ENCODE data around the gene CTIF. TPM values are rescaled to one million over a fixed set of nuclear protein-coding genes. Genes with fewer than 3 reads are reported as not detected.

CTIF gene
- total RNA-seq, 1 donor from 2014 or later = 51.5 TPM

DNA sequence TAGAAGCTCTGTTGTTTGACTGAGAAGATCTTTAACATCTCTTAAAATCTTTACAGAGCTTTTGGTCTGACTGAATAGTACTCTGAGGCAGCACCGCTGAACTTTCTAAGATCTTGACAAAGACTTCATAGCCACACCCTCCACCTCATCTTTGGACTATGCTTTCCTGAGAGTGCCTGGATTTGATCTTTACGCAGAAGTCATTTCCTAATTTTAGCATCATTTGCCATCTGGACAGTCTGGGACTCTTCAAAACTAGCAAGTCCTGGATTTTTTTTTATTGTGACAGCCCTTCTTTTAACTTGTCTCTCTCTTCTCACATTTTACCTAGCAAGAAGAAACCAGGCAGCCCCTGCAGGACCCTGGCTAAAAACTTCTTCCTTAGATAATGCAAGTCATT lies 188.8 kb downstream of the CTIF start:
- TF ChIP-seq, protein P1, sequence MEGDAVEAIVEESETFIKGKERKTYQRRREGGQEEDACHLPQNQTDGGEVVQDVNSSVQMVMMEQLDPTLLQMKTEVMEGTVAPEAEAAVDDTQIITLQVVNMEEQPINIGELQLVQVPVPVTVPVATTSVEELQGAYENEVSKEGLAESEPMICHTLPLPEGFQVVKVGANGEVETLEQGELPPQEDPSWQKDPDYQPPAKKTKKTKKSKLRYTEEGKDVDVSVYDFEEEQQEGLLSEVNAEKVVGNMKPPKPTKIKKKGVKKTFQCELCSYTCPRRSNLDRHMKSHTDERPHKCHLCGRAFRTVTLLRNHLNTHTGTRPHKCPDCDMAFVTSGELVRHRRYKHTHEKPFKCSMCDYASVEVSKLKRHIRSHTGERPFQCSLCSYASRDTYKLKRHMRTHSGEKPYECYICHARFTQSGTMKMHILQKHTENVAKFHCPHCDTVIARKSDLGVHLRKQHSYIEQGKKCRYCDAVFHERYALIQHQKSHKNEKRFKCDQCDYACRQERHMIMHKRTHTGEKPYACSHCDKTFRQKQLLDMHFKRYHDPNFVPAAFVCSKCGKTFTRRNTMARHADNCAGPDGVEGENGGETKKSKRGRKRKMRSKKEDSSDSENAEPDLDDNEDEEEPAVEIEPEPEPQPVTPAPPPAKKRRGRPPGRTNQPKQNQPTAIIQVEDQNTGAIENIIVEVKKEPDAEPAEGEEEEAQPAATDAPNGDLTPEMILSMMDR (IDR thresholded peaks at IDR 0.05; ENCODE audit: unreplicated experiment) = no peak
- H3K4me1 Mint-ChIP-seq (ENCODE audit: unreplicated experiment) = peaks cover 2% of the 10 kb centered on the region
- H3K27ac Mint-ChIP-seq (ENCODE audit: unreplicated experiment) = no peak overlapping the region
- peaks cover 8% of the 10 kb centered on the region for H3K27me3 Mint-ChIP-seq (ENCODE audit: unreplicated experiment)
- H3K36me3 Mint-ChIP-seq (ENCODE audit: low read depth, unreplicated experiment) = peaks cover 19% of the 10 kb centered on the region
- DNase-seq (ENCODE audit: low spot score) = no peak
- no peak overlapping the region for H3K4me3 Mint-ChIP-seq (ENCODE audit: unreplicated experiment)
- H3K9me3 Mint-ChIP-seq (ENCODE audit: unreplicated experiment) = no peaks in the 10 kb centered on the region

DNA sequence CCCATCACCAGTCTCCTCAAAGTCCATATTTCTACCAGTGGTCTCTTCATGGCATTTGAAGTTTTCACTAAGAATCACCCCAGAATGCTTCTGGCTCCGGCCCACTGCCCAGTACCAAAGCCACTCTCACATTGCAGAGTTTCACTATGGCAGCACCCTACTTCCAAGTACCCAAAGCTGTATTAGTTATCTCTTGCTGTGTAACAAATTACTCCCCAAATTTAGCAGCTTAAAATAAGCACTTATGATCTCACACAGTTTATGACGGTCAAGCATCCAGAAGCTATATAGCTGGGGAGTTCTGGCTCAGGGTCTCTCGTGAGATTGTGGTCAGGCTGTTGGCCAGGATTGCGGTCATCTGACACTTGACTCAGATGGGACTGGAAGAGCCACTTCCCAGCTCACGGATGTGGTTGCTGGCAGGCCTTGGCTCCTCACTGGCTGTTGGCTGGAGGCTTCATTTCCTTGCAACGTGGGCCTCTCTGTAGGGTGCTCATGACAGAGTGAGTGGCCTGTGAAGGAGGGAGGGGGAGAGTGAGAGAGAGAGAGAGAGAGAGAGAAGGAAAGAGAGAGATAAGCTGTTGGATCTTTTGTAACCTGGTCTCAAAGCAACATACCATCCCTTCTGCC lies 189.5 kb downstream of the CTIF start:
- no peak for DNase-seq (ENCODE audit: low spot score)
- peaks cover 19% of the 10 kb centered on the region for H3K36me3 Mint-ChIP-seq (ENCODE audit: low read depth, unreplicated experiment)
- H3K4me3 Mint-ChIP-seq (ENCODE audit: unreplicated experiment) = no peak overlapping the region
- H3K9me3 Mint-ChIP-seq (ENCODE audit: unreplicated experiment) = no peaks in the 10 kb centered on the region
- H3K4me1 Mint-ChIP-seq (ENCODE audit: unreplicated experiment) = peaks cover 8% of the 10 kb centered on the region
- H3K27ac Mint-ChIP-seq (ENCODE audit: unreplicated experiment) = no peak overlapping the region
- peaks cover 9% of the 10 kb centered on the region for H3K27me3 Mint-ChIP-seq (ENCODE audit: unreplicated experiment)
- TF ChIP-seq, protein P1 (IDR thresholded peaks at IDR 0.05; ENCODE audit: unreplicated experiment) = no peak

DNA sequence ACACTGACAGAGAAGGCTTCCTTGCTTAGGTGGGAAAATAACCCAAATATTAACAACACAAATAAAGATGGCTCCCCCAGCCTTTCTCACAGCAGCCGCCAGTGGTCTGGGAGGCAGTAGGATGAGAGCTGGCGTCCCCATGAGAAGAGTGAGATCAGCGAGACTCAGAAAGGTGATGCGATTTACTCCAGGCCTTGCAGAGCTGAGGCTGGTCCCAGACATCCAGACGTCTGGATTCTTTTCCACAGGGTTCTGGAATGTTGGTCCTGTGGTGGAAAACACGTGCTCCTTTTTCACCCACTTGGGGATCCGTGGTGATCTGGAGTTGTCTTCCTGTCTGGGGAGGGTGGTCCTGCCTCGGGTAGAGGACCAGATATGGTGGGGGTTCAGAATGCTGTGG lies 190.6 kb downstream of the CTIF start:
- H3K27ac Mint-ChIP-seq (ENCODE audit: unreplicated experiment) = no peak overlapping the region
- TF ChIP-seq, protein P1 (IDR thresholded peaks at IDR 0.05; ENCODE audit: unreplicated experiment) = no peak

DNA sequence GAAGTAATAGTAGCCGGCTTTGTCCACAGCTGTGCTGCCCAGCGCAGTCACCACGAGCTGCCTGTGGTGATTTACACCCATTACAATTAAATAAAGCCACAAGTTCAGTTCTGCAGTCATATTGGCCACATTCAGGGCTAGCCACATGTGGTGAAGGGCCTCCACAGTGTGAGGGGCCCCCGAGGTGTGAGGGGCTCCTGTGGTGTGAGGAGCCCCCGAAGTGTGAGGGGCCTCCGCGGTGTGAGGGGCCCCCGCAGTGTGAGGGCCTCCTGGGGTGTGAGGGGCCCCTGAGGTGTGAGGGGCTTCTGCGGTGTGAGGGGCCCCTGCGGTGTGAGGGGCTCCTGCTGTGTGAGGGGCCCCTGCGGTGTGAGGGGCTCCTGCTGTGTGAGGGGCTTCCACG lies 191.2 kb downstream of the CTIF start:
- Mint-ChIP-seq H3K36me3 (ENCODE audit: low read depth, unreplicated experiment) (peaks cover 21% of the 10 kb centered on the region), H3K9me3 (ENCODE audit: unreplicated experiment) (no peaks in the 10 kb centered on the region), H3K4me1 (ENCODE audit: unreplicated experiment) (peaks cover 24% of the 10 kb centered on the region), H3K4me3 (ENCODE audit: unreplicated experiment) (no peak overlapping the region), H3K27ac (ENCODE audit: unreplicated experiment) (no peak overlapping the region), H3K27me3 (ENCODE audit: unreplicated experiment) (peaks cover 6% of the 10 kb centered on the region)
- TF ChIP-seq, protein P1 (IDR thresholded peaks at IDR 0.05; ENCODE audit: unreplicated experiment) = no peak
- no peak for DNase-seq (ENCODE audit: low spot score)

More for the DNA sequence above, 190.6 kb downstream of the CTIF start:
- peaks cover 19% of the 10 kb centered on the region for H3K36me3 Mint-ChIP-seq (ENCODE audit: low read depth, unreplicated experiment)
- H3K9me3 Mint-ChIP-seq (ENCODE audit: unreplicated experiment) = no peaks in the 10 kb centered on the region
- peaks cover 9% of the 10 kb centered on the region for H3K27me3 Mint-ChIP-seq (ENCODE audit: unreplicated experiment)
- no peak overlapping the region for H3K4me3 Mint-ChIP-seq (ENCODE audit: unreplicated experiment)
- H3K4me1 Mint-ChIP-seq (ENCODE audit: unreplicated experiment) = peaks cover 19% of the 10 kb centered on the region
- DNase-seq (ENCODE audit: low spot score) = no peak

DNA sequence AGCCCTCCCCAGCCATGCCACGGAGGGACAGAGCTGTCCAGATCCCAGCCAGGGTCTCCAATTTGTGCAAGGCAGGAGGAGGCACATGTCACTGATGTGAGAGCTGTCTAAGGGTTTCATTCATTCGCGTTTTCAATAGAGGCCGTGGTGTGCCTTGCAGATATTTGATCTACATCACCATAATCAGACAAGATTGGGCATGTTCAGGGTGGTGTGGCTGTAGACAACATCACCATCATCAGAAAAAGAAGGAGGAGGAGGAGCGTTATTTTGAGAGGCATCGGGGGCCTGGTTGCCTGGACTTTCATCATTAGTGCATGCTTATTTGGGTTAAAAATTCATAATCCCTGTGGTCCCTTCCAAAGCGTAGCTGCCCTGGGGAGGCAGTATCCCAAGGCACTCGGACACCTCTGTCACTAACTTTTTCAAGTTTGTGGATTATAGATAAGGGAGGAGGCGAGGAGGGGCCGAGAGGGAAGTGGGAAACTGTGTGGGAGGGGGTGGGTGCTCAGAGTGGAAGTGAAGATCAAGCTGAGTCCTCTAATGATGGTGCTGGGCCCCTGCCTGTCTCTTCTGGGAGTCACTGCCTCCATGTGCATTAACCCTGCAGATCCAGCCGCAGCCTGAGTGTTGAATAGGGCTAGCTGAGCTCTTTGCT lies 194.1 kb downstream of the CTIF start:
- TF ChIP-seq, protein P1 (IDR thresholded peaks at IDR 0.05; ENCODE audit: unreplicated experiment) = no peak
- DNase-seq (ENCODE audit: low spot score) = no peak
- no peak overlapping the region for H3K4me3 Mint-ChIP-seq (ENCODE audit: unreplicated experiment)
- H3K9me3 Mint-ChIP-seq (ENCODE audit: unreplicated experiment) = no peaks in the 10 kb centered on the region
- peaks cover 14% of the 10 kb centered on the region for H3K36me3 Mint-ChIP-seq (ENCODE audit: low read depth, unreplicated experiment)
- H3K27ac Mint-ChIP-seq (ENCODE audit: unreplicated experiment) = no peak overlapping the region
- H3K27me3 Mint-ChIP-seq (ENCODE audit: unreplicated experiment) = peaks cover 1% of the 10 kb centered on the region
- peaks cover 43% of the 10 kb centered on the region for H3K4me1 Mint-ChIP-seq (ENCODE audit: unreplicated experiment)
